ENCODE measurements around the gene SNRPA. TPM values are rescaled to one million over a fixed set of nuclear protein-coding genes. Genes with fewer than 3 reads are reported as not detected.

Gene SNRPA
- total RNA-seq, 1 donor from 2014 or later, result 74.0 TPM

Other genes with a start within 250 kb of the SNRPA start
- 61.2 TPM for gene SHKBP1, start 174.3 kb upstream of the SNRPA start, total RNA-seq
- gene LTBP4, start 149.8 kb upstream of the SNRPA start, total RNA-seq, result 239 TPM
- 30.3 TPM for gene NUMBL, start 60.6 kb upstream of the SNRPA start, total RNA-seq
- 35.0 TPM for gene COQ8B, start 34.3 kb upstream of the SNRPA start, total RNA-seq
- 35.0 TPM for gene ITPKC, start 34.1 kb upstream of the SNRPA start, total RNA-seq
- gene ACTMAP, start 726 bp upstream of the SNRPA start, total RNA-seq, result 11.3 TPM
- not detected for gene MIA, start 24.3 kb downstream of the SNRPA start, total RNA-seq
- 45.3 TPM for gene RAB4B, start 27.0 kb downstream of the SNRPA start, total RNA-seq
- 79.3 TPM for gene EGLN2, start 48.0 kb downstream of the SNRPA start, total RNA-seq
- gene CYP2A6, start 99.2 kb downstream of the SNRPA start, total RNA-seq, result not detected
- gene CYP2A7, start 131.0 kb downstream of the SNRPA start, total RNA-seq, result not detected
- not detected for gene CYP2B6, start 240.1 kb downstream of the SNRPA start, total RNA-seq